Measurements from ENCODE around the gene PATZ1.
A peak's percentile ranks its signal among the peaks of the same experiment; 100 is the strongest.

The PATZ1 gene

GRCh38 chr22:31313366-31314147 is 32.6 kb downstream of the PATZ1 start:
- DNase-seq (ENCODE audit: low spot score) = peak; percentile 52

GRCh38 chr22:31308181-31308580 is 38.0 kb downstream of the PATZ1 start:
- no peak for DNase-seq (ENCODE audit: low spot score)

- no peak for DNase-seq (ENCODE audit: low spot score)
Measured at GRCh38 chr22:31305194-31305593, 41.0 kb downstream of the PATZ1 start.

GRCh38 chr22:31302537-31302936 is 43.6 kb downstream of the PATZ1 start:
- no peak for DNase-seq (ENCODE audit: low spot score)

- no peak for DNase-seq (ENCODE audit: low spot score)
Measured at GRCh38 chr22:31302006-31302405, 44.1 kb downstream of the PATZ1 start.

GRCh38 chr22:31300896-31301295 is 45.2 kb downstream of the PATZ1 start:
- no peak for DNase-seq (ENCODE audit: low spot score)

GRCh38 chr22:31295831-31296657 is 50.1 kb downstream of the PATZ1 start:
- no peak for DNase-seq (ENCODE audit: low spot score)

- no peak for DNase-seq (ENCODE audit: low spot score)
Measured at GRCh38 chr22:31295360-31295759, 50.8 kb downstream of the PATZ1 start.

GRCh38 chr22:31292236-31292989 is 53.7 kb downstream of the PATZ1 start, which contains the start of gene PIK3IP1:
Gene PIK3IP1 (minus strand): TSS chr22:31292488. CDS start chr22:31292344, 144 bp downstream.
- peak; percentile 87 for DNase-seq (ENCODE audit: low spot score)

- no peak for DNase-seq (ENCODE audit: low spot score)
Measured at GRCh38 chr22:31291481-31292235, 54.5 kb downstream of the PATZ1 start.

- peak; percentile 96 for DNase-seq (ENCODE audit: low spot score)
Measured at GRCh38 chr22:31290494-31291471, 55.4 kb downstream of the PATZ1 start.

- DNase-seq (ENCODE audit: low spot score) = no peak
Measured at GRCh38 chr22:31289344-31289743, 56.8 kb downstream of the PATZ1 start.

- no peak for DNase-seq (ENCODE audit: low spot score)
Measured at GRCh38 chr22:31288496-31289240, 57.5 kb downstream of the PATZ1 start.

GRCh38 chr22:31287818-31288495 is 58.2 kb downstream of the PATZ1 start:
- no peak for DNase-seq (ENCODE audit: low spot score)

GRCh38 chr22:31286360-31287255 is 59.5 kb downstream of the PATZ1 start:
- no peak for DNase-seq (ENCODE audit: low spot score)

GRCh38 chr22:31284281-31285155 is 61.6 kb downstream of the PATZ1 start:
- no peak for DNase-seq (ENCODE audit: low spot score)
